Inferior parietal cortex (tissue), 1 donor: ENCODE measurements around the gene CREB5.
"Not testable (repeated sequence)": the region's sequence is repeated elsewhere in the genome, so short reads cannot be mapped to it uniquely, and the experiment has no call there.

Experiments
- DNase-seq: peaks from one replicate; pipeline ENCODE4 v3.0.0-alpha.2; 2016; ENCODE audit errors: extremely low spot score

CREB5 gene

DNA sequence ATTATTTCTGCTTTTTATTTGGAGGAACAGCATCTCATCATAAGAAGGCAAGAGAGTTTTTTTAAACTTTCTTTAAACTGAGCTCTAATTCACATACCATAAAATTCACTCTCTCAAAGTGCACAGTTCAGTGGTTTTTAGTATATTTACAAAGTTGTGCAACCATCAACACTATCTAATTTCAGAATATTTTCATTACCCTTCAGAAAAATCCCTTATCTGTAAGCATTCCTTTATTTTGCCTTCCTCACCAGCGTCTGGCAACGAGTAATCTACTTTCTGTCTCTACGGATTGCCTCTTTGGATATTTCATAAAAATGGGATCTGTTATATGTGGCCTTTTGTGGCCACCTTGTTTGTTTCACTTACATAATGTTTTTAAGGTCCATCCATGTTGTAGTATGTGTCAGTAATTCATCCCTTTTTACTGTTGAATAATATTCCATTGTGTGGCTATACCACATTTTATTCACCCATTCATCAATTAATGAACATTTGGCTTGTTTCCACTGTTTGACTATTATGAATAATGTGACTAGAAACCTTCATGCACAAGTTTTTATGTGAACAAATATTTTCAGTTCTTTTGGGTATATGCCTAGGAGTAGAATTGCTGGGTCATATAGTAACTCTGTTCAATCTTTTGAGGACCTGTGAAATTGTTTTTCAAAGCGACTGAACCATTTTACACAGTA lies 364.3 kb downstream of the CREB5 start:
- DNase-seq = no peak

DNA sequence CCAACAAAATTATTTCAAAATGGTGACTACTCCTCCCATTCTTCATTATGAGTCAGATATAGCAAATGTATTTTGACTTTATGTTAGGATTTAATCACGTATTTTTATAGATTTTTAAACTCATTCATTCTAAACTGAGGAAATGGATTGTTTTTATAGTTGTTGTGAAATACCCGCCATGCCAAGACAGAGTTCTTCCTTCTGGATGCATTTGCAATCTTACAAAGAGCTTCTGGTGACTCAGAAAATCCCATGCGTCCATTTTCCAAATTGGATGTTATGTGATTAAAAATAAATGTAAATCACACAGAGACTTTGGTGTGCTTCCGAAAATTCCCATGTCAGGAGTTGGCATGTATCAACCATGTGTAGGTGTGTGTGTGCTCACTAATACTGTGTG lies 366.5 kb downstream of the CREB5 start:
- DNase-seq = no peak

DNA sequence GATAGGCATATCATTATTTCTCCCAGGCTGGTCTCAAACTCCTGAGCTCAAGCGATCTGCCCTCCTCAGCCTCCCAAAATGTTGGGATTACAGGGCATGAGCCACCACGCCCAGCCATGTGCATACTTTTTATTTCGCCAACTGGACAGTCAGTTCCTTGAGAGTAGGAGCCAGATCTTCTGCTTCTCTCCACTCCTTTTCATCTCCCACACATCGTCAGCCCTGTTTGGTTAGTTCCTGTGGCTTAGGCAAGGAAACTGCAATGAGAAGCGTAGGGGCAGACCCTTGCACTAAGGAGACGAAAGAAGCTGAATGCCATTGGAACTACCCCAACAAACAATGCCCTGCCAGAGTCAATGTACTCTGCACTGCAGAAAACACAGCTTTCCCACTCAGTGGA lies 367.6 kb downstream of the CREB5 start:
- DNase-seq = no peak

- no peak for DNase-seq
Observed at GRCh38 chr7:28782362-28782761, 370.0 kb downstream of the CREB5 start.

DNA sequence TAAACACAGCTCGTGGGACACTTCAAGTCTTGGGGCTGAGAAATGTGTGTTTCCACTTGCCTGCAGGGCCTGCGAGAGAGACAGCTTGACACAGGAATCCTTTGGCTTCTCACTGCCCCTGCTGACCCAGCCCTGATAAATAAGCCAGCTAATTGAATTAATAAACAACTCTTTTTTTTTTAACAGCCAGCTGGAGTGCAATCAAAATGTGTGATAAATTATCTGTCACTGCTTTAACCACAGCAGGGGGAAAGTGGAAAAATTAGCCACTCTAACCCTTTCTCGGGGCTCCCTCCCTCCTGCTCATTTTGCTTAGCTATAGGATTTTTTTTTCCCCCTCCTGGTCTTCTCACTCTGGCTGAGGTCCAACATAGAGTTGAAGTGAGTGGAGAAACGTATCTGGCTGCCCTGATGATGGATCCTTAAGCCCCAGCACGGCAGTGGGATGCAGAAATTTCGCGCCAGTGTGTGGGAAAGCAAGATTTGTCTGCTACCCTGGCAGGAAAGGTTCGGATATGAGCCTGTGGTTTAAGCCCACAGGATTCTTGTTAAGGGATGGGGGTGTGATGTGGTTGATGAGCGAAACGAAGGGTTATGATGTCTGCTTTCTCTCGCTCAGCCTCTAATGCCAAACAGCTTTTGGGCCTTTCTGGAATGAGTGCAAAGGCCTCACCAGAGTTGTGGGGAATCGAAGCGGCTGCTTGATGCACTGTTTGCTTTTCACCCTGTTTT lies 372.0 kb downstream of the CREB5 start:
- DNase-seq = no peak

GRCh38 chr7:28785041-28785995 lies 373.0 kb downstream of the CREB5 start:
- no peak for DNase-seq

- DNase-seq = not testable (repeated sequence)
Observed at GRCh38 chr7:28786156-28786555, 373.8 kb downstream of the CREB5 start.

DNA sequence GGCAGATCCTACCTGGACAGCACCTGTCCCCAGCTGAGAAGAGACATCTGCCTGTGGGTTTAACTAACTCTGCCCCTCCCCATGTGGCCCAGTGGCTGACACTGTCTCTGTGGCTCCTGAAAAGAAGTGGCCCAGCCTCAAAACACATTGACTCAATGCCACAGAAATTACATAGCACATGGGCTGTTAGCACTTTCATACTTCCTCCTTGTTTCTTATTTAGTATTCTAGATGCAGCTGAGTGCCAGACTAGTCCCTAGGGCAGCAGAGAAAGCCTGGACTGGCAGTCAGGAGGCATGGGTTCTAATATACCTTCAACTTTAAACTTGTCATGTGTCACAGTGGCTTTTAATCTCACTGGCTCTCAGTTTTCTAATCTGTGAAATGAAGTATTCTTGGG lies 374.8 kb downstream of the CREB5 start:
- DNase-seq = no peak

DNA sequence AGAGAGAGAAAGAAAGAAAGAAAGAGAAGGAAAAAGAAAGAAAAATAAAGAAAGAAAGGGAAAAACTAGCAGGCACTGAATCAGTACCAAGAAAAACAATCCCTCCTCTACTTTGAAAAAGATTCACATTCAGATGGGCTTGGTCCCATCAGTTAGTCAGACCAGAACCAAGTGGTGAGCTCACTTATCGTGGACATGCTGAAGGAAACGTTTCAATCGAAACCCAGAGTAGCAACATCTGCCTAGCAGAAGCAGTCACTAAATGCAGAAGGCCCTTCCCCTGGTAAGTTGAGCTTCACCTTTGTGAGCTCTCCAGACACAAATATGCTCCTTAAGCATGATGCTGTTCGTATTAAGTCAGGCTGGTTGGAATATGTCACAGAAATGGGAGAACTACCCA lies 378.1 kb downstream of the CREB5 start:
- DNase-seq = no peak

DNA sequence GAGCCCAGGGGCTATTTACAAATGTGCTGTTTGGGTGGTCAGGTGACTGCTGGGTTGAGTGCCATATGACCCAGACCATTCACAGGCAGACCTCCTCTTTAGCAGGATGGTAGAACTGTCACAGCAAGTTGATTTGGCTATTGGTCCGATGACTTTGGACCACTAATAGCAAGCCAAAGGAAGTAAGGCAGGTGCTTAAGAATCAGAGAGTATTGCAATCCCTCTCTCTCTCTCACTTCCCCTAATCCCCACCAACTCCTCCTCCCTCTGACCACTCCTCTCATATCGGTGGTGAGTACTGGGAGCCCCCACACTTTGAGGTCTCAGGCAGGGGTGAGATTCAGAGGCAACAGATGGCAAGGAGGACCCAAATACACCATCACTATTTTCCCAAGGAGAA lies 380.5 kb downstream of the CREB5 start:
- DNase-seq = no peak

DNA sequence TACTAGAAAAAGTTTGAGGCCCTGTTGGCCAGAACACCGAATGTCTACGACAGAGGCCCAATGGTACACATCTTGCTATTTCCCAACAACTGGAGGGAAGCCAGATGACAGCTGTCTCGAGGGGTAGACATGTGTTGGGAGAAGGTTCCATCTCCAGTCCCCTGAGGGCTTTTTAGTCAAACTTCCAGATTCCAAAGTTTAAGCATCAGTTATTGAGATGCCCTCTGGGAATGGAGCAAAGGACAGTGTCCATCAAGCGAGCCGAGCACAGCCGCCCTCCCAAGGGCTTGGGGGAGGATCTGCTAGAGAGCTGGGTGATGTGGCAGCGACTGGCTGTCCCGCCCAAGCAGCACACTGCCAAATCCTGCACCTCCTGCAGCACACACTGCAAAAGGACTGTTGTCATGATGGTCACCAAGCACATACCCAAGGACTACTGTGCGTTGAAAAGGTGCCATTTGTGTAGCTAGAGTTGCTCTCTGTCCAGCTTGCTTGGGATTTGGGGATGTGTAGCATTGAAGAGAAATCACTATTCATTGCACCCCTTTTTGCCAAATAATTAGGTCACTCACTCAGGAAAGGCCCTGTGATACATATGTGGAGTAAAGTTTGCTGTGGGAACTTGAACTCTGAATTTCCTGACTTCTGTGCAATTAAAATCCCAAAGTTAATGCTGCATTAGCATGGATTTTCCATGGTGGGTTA lies 381.2 kb downstream of the CREB5 start:
- DNase-seq = no peak

DNA sequence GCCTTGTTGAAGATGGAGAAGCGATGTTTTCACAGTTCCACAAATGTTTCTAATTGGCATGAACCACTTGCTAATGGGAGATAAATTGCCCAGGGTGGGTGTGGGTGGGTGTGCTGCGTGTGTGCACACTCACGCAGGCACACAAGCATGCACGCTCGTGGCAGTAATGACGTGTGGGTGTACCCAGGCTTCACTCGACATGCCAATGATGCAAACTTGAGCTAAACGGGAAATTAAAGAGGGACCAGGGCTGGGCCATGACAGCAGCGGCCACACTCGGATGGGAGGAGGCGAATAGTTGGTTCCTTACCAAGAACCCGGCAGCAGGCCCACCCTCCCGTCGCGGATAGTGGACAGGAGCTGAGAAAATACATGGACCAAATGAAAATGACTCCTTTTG lies 386.0 kb downstream of the CREB5 start:
- DNase-seq = no peak

DNA sequence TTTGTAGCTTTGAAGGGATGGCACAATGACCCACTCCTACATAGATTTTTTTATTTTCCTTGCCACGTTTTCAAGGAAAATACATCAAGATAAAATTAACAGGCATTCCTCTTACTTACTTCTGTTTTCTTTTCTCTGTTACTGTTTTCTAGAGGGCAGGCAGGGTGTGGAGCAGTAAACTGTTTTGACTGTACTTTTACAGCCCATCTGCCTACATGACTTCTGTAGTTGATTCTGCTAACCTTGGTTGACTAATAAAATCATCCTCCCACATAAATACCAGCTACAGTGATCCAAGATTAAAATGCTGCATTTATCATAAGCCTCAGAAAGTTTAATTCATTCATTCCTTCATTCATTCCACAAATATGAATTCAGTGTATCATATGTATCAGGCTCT lies 387.3 kb downstream of the CREB5 start:
- DNase-seq = no peak

DNA sequence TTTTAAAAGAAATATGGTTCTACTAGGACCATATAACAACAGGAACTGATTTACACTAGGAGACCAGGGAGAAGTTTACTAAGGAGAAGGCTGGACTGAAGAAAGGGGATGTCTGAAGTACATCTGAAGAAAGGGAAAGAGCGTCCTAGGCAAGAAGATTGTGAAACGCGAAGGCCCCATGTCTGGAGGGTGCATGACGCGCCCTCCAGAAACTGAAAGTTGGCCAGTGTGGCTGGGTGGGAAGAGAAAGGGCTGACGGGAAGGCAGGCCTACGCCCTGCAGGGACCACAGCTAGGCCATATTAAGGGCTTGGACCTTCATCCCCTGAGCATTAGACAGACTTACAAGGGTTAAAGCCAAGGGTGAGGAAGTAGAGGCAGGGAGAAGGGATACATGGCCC lies 387.8 kb downstream of the CREB5 start:
- DNase-seq = no peak

GRCh38 chr7:28802450-28802849 lies 390.1 kb downstream of the CREB5 start:
- DNase-seq = no peak

GRCh38 chr7:28804157-28804556 lies 391.8 kb downstream of the CREB5 start:
- DNase-seq = no peak

GRCh38 chr7:28804990-28805389 lies 392.7 kb downstream of the CREB5 start:
- DNase-seq = no peak

DNA sequence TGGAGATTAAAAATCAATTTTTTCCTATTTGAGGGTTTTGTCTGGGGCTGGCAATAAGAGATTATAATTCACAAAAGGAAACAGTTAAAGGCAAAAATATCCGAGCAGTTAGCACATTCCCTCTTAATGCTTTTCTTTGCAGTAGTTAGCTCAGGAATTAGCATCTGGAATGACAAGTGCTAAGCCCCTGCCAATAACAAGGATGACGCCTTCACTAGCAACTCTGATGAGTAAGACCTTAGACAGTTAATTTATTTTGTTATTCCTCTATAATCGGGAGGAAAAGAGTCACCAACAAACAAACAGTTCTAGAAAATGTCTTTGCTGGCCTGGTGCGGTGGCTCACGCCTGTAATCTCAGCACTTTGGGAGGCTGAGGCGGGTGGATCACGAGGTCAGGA lies 394.5 kb downstream of the CREB5 start:
- no peak for DNase-seq

GRCh38 chr7:28807396-28807994 lies 395.2 kb downstream of the CREB5 start:
- no peak for DNase-seq

DNA sequence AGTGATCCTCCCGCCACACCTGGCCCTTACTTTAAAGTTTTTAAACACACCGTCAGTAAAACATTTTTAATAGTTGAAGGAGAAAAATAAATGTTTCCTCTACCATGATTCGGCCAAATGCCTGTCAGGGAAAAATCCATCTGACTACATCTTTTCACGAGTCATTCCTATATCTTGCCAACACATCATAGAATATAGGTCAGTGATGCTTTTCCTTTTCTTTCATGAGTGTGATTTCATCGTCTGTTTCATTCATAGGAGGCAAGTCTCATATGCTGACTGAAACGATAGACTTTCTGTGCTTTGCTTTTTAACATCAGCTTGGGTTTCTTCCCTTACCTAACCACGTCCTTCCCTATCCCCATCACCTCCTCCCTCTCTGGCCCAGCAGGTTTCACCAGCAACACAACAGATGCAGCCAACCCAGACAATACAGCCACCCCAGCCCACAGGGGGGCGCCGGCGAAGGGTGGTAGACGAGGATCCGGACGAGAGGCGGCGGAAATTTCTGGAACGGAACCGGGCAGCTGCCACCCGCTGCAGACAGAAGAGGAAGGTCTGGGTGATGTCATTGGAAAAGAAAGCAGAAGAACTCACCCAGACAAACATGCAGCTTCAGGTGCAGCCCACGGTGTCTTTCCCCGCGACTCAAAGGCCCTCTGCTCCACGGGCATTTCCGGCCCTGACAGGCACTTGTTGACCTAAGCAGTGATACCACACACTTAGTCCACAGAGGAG lies 396.6 kb downstream of the CREB5 start:
- DNase-seq = no peak

DNA sequence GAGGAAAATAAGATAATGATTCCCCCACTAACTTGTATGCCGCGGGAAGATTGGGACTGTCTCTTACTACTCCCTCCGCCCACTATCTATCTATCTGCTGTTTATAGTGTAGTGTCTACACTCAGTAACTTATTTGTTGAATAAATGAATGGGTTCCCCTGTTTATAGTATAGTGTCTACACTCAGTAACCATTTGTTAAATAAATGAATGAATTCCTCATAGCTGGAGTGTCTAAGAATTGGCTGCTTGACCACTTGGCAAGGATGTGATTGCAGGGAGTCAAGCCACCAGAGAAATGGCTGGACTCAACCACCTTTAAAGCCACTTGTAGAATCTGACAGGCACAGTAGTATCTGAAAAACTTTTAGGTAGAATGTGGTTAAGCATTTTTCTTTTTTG lies 398.7 kb downstream of the CREB5 start:
- DNase-seq = no peak
